ENCODE measurements around the gene HYOU1.
"Not testable (repeated sequence)": the region's sequence is repeated elsewhere in the genome, so short reads cannot be mapped to it uniquely, and the experiment has no call there.

The HYOU1 gene

DNA sequence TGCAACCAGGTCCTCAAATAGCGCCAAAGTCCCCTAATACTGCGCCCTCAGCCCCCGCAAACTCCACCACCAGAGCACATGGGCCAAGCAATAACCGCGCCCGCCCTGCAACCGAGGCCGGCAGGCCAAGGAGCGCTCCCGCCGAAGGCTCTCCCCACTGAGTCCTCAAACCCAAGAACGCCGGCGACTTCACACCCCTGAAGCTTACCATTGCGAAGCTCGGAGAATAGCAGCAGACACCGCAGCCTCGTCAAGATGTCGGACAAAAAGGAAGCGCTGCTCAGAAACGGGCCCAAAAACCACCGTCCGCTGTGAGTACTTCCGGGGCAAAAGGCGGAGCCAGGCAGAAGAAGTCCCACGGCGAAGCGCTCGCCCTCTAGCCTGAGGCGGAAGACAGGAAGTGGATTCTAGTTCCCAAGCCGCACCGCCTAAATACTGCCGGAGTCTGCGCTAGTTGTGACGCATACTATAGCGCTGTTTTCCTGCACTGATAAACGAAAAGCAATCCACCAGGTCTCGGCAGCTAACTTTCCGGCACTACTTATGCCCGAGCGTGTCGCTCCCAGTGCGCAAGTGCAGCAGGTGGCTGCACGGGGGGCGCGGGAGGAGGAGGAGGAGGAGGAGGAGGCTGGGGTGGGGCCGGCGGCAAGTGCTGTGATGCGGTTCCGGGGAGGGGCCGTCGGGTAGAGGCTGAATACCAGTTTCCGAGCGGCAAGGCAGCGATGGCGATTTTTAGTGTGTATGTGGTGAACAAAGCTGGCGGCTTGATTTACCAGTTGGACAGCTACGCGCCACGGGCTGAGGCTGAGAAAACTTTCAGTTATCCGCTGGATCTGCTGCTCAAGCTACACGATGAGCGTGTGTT lies 38.7 kb downstream of the HYOU1 start, which contains the start of the genes RPS25 and TRAPPC4:
RPS25 (minus strand) TSS at position 270 of the 865 bp plus-strand sequence; CDS start at position 211, 59 bp downstream.
TRAPPC4 (plus strand) TSS at position 693 of the 865 bp plus-strand sequence; CDS start at position 723, 30 bp downstream.
- peak; percentile 99 for DNase-seq

DNA sequence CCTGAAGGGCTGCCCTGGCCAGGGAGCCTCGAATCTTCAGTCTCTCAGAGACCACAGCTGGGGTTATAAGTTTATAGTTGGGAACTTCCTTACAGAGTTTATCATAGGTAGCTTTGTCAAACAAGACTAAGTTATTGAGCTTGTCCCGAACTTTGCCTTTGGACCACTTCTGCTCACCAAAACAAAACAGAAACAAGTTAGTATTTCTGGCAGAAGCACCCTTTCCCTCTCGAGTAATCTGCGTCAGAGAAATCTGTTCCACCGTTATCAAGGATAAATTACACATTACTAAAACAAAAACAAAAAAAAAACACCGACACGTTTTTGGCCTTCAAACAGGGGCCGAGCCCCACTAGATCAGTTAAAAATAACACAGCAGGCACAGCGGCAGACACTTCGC lies 39.6 kb downstream of the HYOU1 start:
- not testable (repeated sequence) for DNase-seq

DNA sequence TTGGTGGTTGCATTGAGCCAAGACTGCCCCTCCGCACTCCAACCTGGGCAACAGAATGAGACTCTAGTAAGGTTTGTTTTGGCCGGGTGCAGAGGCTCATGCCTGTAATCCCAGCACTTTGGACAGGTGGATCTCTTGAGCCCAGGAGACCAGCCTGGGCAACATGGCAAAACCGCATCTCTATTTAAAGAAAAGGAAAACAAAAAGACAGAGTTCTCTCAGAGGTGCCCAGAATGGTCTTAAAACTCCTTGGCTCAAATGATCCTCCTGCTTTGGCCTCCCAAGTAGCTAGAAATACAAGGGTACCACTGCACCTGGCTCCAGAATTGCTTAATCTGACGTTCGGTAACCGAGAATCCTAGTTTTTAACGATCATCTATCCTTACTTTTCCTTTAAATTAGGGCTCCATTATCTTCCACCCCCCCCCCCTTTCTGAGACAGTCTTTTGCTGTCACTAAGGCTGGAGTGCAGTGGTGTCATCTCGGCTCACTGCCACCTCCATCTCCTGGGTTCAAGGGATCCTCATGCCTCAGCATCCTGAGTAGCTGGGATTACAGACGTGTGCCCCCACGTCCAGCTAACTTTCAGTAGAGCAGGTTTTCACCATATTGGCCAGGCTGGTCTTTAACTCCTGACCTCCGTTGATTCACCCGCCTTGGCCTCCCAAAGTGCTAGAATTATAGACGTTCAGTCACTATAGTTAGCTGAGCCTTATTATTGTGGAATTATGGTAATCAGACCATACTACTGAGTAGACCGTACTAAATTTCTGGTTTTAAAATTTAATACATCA lies 40.6 kb downstream of the HYOU1 start:
- no peak for DNase-seq

DNA sequence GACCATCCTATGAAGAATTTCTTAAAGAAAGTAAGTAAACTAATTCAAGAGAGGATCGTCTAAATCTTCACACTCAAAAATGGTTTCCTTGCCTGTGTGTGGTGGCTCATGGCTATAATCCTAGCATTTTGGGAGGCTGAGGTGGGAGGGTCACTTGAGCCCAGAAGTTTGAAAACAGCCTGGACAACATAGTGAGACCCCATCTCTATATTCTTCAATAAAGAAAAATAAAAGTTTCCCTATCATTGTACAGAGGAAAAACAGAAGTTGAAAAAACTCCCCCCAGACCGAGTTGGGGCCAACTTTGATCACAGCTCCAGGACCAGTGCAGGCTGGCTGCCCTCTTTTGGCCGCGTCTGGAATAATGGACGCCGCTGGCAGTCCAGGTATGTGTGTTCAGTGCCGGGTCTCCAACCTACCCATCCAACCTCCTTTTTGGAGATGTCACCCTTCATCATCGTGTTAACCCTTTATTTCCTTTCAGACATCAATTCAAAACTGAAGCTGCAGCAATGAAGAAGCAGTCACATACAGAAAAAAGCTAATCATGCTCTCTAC lies 41.9 kb downstream of the HYOU1 start:
- no peak for DNase-seq

DNA sequence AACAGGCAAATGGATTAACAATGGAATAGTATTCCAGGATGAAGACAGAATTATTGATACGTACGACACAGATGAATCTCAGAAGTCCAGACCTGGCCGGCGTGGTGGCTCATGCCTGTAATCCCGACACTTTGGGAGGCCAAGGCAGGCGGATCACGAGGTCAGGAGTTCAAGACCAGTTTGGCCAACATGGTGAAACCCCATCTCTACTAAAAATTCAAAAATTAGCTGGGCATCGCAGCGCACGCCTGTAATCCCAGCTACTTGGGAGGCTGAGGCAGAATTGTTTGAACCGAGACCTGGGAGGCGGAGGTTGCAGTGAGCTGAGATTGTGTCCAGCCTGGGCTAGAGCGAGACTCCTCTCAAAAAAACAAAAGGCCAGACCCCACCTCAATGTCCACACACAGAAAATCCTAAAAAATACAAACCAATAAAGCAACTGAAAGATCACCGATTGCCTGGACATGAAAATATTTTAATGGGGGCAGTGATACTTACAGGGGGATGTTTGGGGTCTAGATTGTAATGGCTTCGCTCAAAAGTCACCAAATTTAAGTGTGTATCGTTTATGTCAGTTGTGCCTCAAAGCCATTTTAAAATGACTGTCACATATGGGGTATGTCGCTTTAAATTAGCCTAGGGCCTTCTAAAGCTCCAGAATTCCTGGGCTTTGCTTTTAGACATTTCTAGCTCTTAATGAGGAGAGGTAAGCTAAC lies 42.6 kb downstream of the HYOU1 start:
- DNase-seq = no peak

DNA sequence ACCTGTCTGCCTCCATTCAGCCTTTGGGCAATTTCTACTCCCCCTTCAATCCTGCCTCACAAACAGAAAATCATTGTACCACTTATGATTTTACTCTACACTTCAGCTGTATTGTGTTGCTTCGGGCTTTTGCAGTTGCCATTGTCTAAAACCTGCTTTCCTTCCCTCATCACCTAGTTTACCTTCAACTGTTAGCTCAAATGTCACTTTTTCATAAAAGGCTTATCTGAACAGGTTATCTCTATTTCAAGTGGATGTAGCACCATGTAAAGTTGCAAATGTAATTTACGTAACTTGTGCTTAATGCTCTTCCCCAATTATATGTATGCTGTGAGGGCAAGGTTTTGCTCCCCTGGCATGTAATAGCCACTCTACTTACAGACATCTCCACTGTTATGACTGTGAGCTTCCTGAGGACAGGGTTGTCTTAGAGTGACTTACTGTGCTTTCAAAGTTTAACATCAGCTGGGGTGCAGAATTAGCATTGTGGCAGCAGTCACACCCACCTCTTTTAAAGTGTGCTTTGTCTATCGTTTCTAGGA lies 44.3 kb downstream of the HYOU1 start:
- no peak for DNase-seq

DNA sequence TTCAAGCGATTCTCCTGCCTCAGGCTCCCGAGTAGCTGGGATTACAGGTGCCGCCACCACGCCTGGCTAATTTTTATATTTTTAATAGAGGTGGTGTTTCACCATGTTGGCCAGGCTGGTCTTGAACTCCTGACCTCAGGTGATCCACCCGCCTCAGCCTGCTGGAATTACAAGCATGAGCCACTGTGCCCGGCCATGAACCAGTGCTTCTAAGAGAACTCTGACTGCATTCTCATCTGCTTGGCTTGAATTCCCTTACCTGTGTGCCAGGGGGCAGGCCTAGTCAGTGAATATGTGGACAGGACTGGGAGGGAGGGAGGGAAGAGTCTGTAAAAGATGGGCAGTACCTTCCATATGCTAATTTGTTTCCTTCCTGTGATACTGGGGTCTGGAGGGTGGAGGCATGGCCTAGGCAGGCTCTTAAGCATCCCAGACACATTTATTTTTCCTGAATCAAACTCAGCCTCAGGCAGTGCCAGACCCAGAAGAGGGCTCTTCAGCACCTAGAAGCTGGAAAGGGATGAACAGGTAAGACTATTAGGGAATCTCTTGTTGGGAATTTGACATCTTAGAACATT lies 45.4 kb downstream of the HYOU1 start:
- DNase-seq = no peak

DNA sequence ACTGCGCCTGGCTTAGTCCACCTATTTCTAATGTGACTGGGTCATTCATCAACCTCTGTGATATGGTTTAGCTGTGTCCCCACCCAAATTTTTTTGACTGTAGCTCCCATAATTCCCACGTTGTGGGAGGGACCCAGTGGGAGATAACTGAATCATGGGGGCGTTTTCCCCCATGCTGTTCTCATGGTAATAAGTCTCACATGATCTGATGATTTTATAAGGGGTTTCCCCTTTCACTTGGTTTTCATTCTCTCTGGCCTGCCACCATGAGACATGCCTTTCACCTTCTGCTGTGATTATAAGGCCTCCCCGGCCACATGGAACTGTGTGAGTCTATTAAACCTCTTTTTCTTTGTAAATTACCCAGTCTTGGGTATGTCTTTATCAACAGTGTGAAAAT lies 50.3 kb downstream of the HYOU1 start:
- DNase-seq = no peak

DNA sequence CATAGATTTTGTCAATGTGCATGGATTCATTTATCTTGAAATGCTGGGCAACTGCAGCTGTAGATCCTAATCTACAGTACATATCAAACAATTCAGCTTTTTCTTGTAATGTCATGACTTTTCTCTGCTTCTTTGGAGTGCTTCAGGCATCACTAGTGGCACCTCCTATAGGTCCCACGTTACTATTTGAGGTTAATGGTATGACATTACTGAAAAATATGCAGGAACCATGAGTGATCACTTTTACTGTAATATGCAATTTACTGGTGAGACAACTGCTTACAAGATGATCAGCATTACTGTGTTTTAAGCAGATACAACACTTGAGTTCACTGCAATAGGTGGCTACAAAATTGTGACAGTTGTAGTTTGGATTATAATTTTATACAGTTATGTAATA lies 56.1 kb downstream of the HYOU1 start:
- no peak for DNase-seq

DNA sequence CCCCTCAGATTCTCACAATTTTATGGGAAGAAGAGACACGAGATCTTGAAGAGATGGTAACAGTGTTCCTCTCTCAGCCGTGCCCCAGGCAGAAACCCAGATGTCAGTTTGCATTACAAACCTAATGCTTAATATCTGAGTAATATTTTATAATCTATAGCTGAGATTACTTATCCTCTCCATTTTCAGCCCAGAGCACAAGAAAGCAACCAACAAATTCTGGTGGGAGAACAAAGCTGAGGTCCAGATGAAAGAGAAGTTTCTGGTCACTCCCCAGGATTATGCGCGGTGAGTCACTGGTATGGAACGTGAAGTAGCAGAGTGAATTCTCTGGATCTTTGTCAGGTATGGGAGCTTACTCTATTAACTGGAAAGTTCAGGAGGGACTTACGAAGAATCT lies 58.2 kb downstream of the HYOU1 start:
- no peak for DNase-seq

DNA sequence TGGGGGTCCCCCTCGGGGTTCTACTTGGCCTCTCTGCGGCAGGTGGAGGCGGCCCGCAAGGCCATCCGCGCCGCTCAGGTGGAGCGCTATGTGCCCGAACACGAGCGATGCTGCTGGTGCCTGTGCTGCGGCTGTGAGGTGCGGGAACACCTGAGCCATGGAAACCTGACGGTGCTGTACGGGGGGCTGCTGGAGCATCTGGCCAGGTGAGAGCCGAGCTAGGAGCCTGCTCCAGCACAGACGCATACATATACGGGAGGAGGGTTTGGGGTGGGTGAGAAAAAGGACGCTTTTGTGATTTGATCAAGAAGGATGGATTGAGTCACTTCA lies 58.7 kb downstream of the HYOU1 start:
- DNase-seq = no peak

DNA sequence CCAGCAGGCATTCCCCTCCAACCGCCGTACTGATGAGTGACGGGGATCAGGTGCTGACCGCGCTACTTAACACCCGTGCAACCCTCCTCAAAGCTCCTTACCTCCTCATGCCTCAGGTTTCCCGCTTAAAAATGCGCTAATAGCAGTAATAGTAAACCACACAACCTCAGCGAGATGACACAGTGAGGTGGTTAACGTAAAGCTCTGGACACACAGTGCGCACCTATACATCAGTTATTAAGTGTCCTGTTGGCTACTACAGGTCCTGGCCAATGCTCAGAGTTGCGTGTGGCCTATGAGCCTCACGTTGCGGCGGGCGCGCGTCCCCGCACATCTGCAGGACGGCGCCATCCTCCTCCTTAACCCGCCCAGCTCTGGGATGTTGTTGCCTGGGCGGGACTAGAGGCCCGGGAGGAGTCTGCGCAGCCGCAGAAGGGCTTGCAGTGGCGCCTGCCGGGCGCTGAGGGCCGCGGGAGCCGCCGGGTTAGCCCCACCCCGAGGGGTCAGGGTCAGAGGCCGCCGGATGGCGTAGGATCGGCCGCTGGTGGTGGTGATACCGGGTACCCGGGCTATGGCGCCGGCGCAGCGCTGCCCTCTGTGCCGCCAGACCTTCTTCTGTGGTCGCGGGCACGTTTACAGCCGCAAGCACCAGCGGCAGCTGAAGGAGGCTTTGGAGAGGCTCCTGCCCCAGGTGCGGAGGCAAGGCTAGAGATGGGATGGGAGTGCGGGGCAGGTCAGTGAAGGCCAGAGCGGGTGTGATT lies 59.2 kb downstream of the HYOU1 start, which contains the start of gene CENATAC:
CENATAC (plus strand) TSS at position 512 of the 761 bp plus-strand sequence; CDS start at position 572, 60 bp downstream.
- DNase-seq = peak; percentile 97

DNA sequence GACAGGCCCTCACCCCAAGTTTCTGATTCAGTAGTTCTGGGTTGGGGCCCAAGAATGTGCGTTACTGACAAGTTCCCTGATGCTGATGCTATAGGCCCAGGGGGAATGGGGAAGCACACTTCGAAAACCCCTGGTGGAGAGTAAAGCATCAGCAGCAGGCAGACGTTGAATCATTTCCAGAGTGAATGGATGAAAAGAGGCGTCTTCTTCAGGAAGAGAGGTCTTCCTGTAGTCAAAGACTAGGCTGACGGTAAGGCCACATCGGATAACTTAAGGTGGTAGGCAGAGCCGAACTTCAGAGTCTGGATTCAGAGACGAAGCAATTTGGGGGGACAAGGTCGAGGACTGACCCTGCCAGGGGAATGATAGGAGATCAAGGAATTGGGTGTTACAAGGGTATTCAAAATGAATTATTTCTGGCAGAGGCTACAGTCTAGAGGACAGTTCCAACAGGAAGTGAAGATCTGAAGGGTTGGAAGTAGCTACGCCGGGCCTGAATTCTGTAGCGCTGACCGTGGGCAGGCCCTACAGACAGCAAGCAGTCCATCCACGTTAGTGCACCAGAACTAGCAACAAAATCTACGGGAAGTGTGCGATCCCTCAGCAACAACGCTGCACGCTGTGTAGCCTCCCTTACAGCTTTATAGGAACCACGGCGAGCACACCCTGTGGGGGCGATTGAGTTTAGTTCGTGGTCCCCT lies 59.9 kb downstream of the HYOU1 start:
- DNase-seq = peak; percentile 81

Measured in hematopoietic multipotent progenitor cell treated with erythropoietin and hydrocortisone succinate and interleukin-3 and kit ligand, for 6 days (in vitro differentiated cells).